Measurements from ENCODE around the gene MACROD1. TPM values are rescaled to one million over a fixed set of nuclear protein-coding genes. Genes with fewer than 3 reads are reported as not detected.
A peak's percentile ranks its signal among the peaks of the same experiment; 100 is the strongest.

MACROD1 gene
- total and polyA plus RNA-seq, 2 donors = 9.8 to 25.1 TPM

- Histone ChIP-seq H3K27ac (ENCODE audit: low read depth) (no peak overlapping the region), H3K36me3 (ENCODE audit: insufficient read depth) (no peaks in the 10 kb centered on the region), H3K4me1 (ENCODE audit: insufficient read depth) (no peaks in the 10 kb centered on the region), H3K4me3 (ENCODE audit: low read depth, low read length) (no peak overlapping the region)
- DNase-seq (ENCODE audit: extremely low spot score) = no peak
- WGBS = 93% methylated on average over 16 of the region's 16 CpGs
These were observed 103.5 kb downstream of the MACROD1 start for GRCh38 chr11:64062185-64063039.

GRCh38 chr11:64060861-64061444 is 105.0 kb downstream of the MACROD1 start:
- Histone ChIP-seq H3K27ac (ENCODE audit: low read depth) (no peak overlapping the region), H3K36me3 (ENCODE audit: insufficient read depth) (no peaks in the 10 kb centered on the region), H3K4me1 (ENCODE audit: insufficient read depth) (no peaks in the 10 kb centered on the region), H3K4me3 (ENCODE audit: low read depth, low read length) (peak overlapping the region; percentile 21)
- DNase-seq (ENCODE audit: extremely low spot score) = no peak
- WGBS = 9% methylated on average over 42 of the region's 42 CpGs

GRCh38 chr11:64060263-64060860 is 105.6 kb downstream of the MACROD1 start:
- no peak for DNase-seq (ENCODE audit: extremely low spot score)
- Histone ChIP-seq H3K4me1 (ENCODE audit: insufficient read depth) (no peaks in the 10 kb centered on the region), H3K4me3 (ENCODE audit: low read depth, low read length) (peak overlapping the region; percentile 21), H3K27ac (ENCODE audit: low read depth) (no peak overlapping the region), H3K36me3 (ENCODE audit: insufficient read depth) (no peaks in the 10 kb centered on the region)
- WGBS = 36% methylated on average over 35 of the region's 35 CpGs

- Histone ChIP-seq H3K27ac (ENCODE audit: low read depth) (no peak overlapping the region), H3K36me3 (ENCODE audit: insufficient read depth) (no peaks in the 10 kb centered on the region), H3K4me3 (ENCODE audit: low read depth, low read length) (no peak overlapping the region), H3K4me1 (ENCODE audit: insufficient read depth) (no peaks in the 10 kb centered on the region)
- WGBS = 79% methylated on average over 24 of the region's 24 CpGs
- no peak for DNase-seq (ENCODE audit: extremely low spot score)
These were observed 106.4 kb downstream of the MACROD1 start for GRCh38 chr11:64059339-64060140.

- Histone ChIP-seq H3K4me1 (ENCODE audit: insufficient read depth) (no peaks in the 10 kb centered on the region), H3K4me3 (ENCODE audit: low read depth, low read length) (no peak overlapping the region), H3K36me3 (ENCODE audit: insufficient read depth) (no peaks in the 10 kb centered on the region), H3K27ac (ENCODE audit: low read depth) (no peak overlapping the region)
- no peak for DNase-seq (ENCODE audit: extremely low spot score)
- WGBS = 91% methylated on average over 17 of the region's 17 CpGs
These were observed 107.4 kb downstream of the MACROD1 start for GRCh38 chr11:64058494-64058893.

- 90% methylated on average over 10 of the region's 10 CpGs for WGBS
- no peaks in the 10 kb centered on the region for H3K36me3 ChIP-seq (ENCODE audit: insufficient read depth)
- DNase-seq (ENCODE audit: extremely low spot score) = no peak
- H3K27ac ChIP-seq (ENCODE audit: low read depth) = no peak overlapping the region
- H3K4me3 ChIP-seq (ENCODE audit: low read depth, low read length) = no peak overlapping the region
- H3K4me1 ChIP-seq (ENCODE audit: insufficient read depth) = no peaks in the 10 kb centered on the region
These were observed 108.0 kb downstream of the MACROD1 start for GRCh38 chr11:64057890-64058289.

GRCh38 chr11:64056861-64057260 is 109.1 kb downstream of the MACROD1 start:
- Histone ChIP-seq H3K4me3 (ENCODE audit: low read depth, low read length) (no peak overlapping the region), H3K36me3 (ENCODE audit: insufficient read depth) (no peaks in the 10 kb centered on the region), H3K27ac (ENCODE audit: low read depth) (no peak overlapping the region), H3K4me1 (ENCODE audit: insufficient read depth) (no peaks in the 10 kb centered on the region)
- WGBS = 89% methylated on average over 13 of the region's 13 CpGs
- no peak for DNase-seq (ENCODE audit: extremely low spot score)

- Histone ChIP-seq H3K4me1 (ENCODE audit: insufficient read depth) (no peaks in the 10 kb centered on the region), H3K36me3 (ENCODE audit: insufficient read depth) (no peaks in the 10 kb centered on the region), H3K27ac (ENCODE audit: low read depth) (no peak overlapping the region), H3K4me3 (ENCODE audit: low read depth, low read length) (no peak overlapping the region)
- 80% methylated on average over 15 of the region's 15 CpGs for WGBS
- DNase-seq (ENCODE audit: extremely low spot score) = no peak
These were observed 109.6 kb downstream of the MACROD1 start for GRCh38 chr11:64056213-64056785.

GRCh38 chr11:64055077-64055476 is 110.8 kb downstream of the MACROD1 start:
- Histone ChIP-seq H3K27ac (ENCODE audit: low read depth) (no peak overlapping the region), H3K4me1 (ENCODE audit: insufficient read depth) (no peaks in the 10 kb centered on the region)

GRCh38 chr11:64053699-64054098 is 112.2 kb downstream of the MACROD1 start:
- Histone ChIP-seq H3K36me3 (ENCODE audit: insufficient read depth) (no peaks in the 10 kb centered on the region), H3K27ac (ENCODE audit: low read depth) (no peak overlapping the region), H3K4me1 (ENCODE audit: insufficient read depth) (no peaks in the 10 kb centered on the region), H3K4me3 (ENCODE audit: low read depth, low read length) (no peak overlapping the region)
- WGBS = 76% methylated on average over 15 of the region's 15 CpGs
- no peak for DNase-seq (ENCODE audit: extremely low spot score)

More at GRCh38 chr11:64055077-64055476, 110.8 kb downstream of the MACROD1 start:
- no peak for DNase-seq (ENCODE audit: extremely low spot score)
- no peaks in the 10 kb centered on the region for H3K36me3 ChIP-seq (ENCODE audit: insufficient read depth)
- no peak overlapping the region for H3K4me3 ChIP-seq (ENCODE audit: low read depth, low read length)
- WGBS = 57% methylated on average over 8 of the region's 8 CpGs

- no peak overlapping the region for H3K27ac ChIP-seq (ENCODE audit: low read depth)
- WGBS = 90% methylated on average over 11 of the region's 11 CpGs
These were observed 112.8 kb downstream of the MACROD1 start for GRCh38 chr11:64052938-64053622.

GRCh38 chr11:64052436-64052835 is 113.5 kb downstream of the MACROD1 start:
- WGBS = 97% methylated on average over 2 of the region's 2 CpGs
- Histone ChIP-seq H3K27ac (ENCODE audit: low read depth) (no peak overlapping the region), H3K4me3 (ENCODE audit: low read depth, low read length) (no peak overlapping the region), H3K36me3 (ENCODE audit: insufficient read depth) (no peaks in the 10 kb centered on the region), H3K4me1 (ENCODE audit: insufficient read depth) (no peaks in the 10 kb centered on the region)
- DNase-seq (ENCODE audit: extremely low spot score) = no peak

More at GRCh38 chr11:64052938-64053622, 112.8 kb downstream of the MACROD1 start:
- no peaks in the 10 kb centered on the region for H3K36me3 ChIP-seq (ENCODE audit: insufficient read depth)
- H3K4me1 ChIP-seq (ENCODE audit: insufficient read depth) = no peaks in the 10 kb centered on the region
- DNase-seq (ENCODE audit: extremely low spot score) = no peak
- no peak overlapping the region for H3K4me3 ChIP-seq (ENCODE audit: low read depth, low read length)

Measured in urinary bladder (tissue), 4 donors.